Measurements from ENCODE around the gene IRX1.

Gene IRX1

GRCh38 chr5:3650868-3651267 is 55.2 kb downstream of the IRX1 start:
- peaks cover 4% of the 10 kb centered on the region; the same call in 1 of the 2 replicates for H3K9me3 ChIP-seq (ENCODE audit: insufficient read depth, low read depth, low read length)
- H3K9ac ChIP-seq (ENCODE audit: low read depth, low read length, poor library complexity, severe bottlenecking) = no peak overlapping the region
- H3K4me3 ChIP-seq (ENCODE audit: low read length, poor library complexity, severe bottlenecking) = no peak overlapping the region
- no peaks in the 10 kb centered on the region for H3K79me2 ChIP-seq (ENCODE audit: insufficient read depth, low read length)
- H3K4me2 ChIP-seq (ENCODE audit: low read depth, low read length, poor library complexity, severe bottlenecking) = no peak overlapping the region
- no peak overlapping the region for H2AFZ ChIP-seq (ENCODE audit: low read length)
- TF ChIP-seq, protein P1, sequence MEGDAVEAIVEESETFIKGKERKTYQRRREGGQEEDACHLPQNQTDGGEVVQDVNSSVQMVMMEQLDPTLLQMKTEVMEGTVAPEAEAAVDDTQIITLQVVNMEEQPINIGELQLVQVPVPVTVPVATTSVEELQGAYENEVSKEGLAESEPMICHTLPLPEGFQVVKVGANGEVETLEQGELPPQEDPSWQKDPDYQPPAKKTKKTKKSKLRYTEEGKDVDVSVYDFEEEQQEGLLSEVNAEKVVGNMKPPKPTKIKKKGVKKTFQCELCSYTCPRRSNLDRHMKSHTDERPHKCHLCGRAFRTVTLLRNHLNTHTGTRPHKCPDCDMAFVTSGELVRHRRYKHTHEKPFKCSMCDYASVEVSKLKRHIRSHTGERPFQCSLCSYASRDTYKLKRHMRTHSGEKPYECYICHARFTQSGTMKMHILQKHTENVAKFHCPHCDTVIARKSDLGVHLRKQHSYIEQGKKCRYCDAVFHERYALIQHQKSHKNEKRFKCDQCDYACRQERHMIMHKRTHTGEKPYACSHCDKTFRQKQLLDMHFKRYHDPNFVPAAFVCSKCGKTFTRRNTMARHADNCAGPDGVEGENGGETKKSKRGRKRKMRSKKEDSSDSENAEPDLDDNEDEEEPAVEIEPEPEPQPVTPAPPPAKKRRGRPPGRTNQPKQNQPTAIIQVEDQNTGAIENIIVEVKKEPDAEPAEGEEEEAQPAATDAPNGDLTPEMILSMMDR (conservative IDR thresholded peaks at IDR 0.05; ENCODE audit: low read length) = no peak
- no peak for TF ChIP-seq EZH2phosphoT487 (IDR thresholded peaks at IDR 0.05; ENCODE audit: borderline replicate concordance)
- no peaks in the 10 kb centered on the region for H3F3A ChIP-seq (ENCODE audit: low read depth)
- no peaks in the 10 kb centered on the region for H4K20me1 ChIP-seq (ENCODE audit: insufficient read depth, low read length, poor library complexity, severe bottlenecking)
- no peaks in the 10 kb centered on the region for H3K27me3 ChIP-seq (ENCODE audit: insufficient read depth, low read length, poor library complexity, severe bottlenecking)
- no peaks in the 10 kb centered on the region for H3K36me3 ChIP-seq (ENCODE audit: insufficient read depth, low read length)
- no peaks in the 10 kb centered on the region for H3K9me2 ChIP-seq (replicated peaks; ENCODE audit: low read depth, low read length)
- no peaks in the 10 kb centered on the region for H3K4me1 ChIP-seq (ENCODE audit: insufficient read depth, low read length, poor library complexity, severe bottlenecking)

Measured in Loucy (cell line).